GM19463 (cell line): Measurements from ENCODE around the gene STYK1.
"Not testable (repeated sequence)": the region's sequence is repeated elsewhere in the genome, so short reads cannot be mapped to it uniquely, and the experiment has no call there.

ENCODE experiments used
- ATAC-seq: cut with Tn5 transposase; IDR thresholded peaks from one replicate; pipeline ENCODE4 v1.9.1; 2021; ENCODE audit warnings: mild to moderate bottlenecking, moderate library complexity; ENCODE audit not compliant: unreplicated experiment

STYK1 gene

GRCh38 chr12:10690906-10691305 is 17.1 kb upstream of the STYK1 start:
- no peak for ATAC-seq

DNA sequence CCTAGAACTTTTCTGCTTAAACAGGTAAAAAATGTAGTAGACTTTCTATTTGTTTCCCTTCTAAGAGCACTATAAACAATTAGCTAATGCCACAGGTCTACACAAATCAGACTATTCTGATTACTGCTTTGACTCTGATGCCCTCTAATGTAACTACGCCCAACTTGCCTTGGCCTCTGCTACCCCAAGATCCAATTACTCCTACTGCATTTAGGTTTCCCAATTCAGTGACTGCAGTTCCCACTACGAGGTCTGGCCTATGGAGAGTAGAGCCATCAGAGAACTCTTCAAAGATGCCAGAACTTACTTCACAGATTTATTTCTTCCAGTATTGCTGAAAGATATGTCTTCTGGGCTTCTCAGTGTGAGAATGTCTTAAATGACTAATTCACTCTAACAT is 15.3 kb upstream of the STYK1 start:
- ATAC-seq, result no peak

DNA sequence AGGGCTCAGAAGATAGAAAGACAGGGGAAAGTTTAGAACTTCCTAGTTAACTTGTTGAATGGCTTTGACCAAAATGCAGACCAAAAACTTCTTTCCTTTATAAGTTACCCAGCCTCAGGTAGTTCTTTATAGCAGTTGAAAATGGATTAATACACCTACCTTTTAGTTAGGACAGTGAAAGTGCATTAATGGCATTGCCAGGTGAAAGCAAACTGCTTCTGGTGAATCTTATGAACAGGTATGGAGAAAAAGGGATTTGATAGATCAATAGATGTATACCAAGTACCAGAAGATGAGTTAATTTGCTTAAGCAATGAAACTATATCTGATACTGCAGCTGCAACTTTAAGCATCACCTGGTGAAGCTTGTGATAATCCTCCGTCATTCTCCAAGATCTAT is 14.2 kb upstream of the STYK1 start:
- no peak for ATAC-seq

GRCh38 chr12:10672231-10672868 is 1.5 kb downstream of the STYK1 start:
- ATAC-seq, result no peak

DNA sequence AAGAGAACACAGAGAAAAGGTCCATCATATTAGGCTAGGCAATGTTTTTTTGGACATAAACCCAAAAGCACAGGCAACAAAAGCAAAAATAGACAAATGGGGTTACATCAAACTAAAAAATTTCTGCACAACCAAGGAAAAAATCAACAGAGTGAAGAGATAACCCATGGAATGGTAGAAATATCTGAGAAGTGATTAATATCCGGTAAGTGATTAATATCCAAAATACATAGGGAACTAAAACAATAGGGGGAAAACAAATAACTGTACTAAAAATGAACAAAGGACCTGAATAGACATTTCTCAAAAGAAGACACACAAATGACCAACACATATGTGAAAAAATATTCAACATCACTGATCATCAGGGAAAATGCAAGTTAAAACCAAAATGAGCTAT is 4.3 kb downstream of the STYK1 start:
- no peak for ATAC-seq

DNA sequence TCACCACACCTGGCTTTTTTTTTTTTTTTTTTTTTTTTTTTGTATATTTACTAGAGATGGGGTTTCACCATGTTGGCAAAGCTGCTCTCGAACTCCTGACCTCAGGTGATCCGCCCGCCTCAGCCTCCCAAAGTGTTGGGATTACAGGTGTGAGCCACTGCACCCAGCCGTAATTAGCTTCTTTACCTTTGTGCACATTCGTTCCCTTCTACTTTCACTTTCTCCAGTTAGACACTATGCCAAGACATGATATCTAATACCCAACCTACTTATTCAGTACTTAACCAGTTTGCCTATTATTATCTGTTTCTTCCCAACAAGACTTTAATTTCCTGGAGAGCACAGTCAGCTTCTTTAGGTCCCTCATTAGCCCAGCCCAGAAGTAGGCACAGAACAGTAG is 5.3 kb downstream of the STYK1 start:
- ATAC-seq, result no peak

- ATAC-seq, result no peak
Measured at GRCh38 chr12:10667581-10667980, 6.3 kb downstream of the STYK1 start.

DNA sequence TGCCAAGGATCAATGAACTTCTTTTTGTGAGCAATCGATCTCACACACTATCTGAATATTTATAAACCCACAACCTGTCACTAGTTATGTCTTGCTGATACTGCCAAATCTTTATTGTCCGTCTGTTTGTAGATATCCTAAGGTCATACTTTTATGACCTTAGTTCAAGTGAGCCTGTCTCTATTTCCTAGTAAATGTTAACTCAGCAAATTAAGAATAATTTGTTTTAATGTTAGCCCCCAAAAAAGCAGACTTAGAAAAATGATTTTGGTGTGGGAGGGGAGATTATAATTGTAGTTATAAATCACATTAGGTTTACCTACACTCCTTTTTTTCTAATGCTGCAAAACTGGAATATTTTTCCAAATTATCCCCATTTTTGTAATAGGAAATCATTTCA is 9.4 kb downstream of the STYK1 start:
- no peak for ATAC-seq

DNA sequence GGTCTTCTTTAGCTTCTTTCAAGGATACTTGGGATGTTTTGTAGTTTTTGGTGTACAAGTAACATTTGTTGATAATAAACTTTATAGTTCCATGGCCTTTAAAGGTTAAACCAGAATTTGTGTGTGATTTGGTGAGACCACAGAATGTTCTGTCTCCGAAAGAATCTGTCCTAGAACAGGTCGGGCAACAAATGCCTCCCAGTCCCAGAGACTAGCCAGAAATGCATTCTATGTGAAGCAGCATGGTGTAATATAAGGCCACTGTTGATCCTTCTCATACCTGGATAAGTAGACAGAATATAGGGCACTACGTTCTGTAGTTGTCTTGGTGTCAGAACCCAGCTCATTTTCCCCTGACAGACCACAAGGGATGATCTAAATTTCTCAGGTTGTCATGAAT is 10.0 kb downstream of the STYK1 start:
- ATAC-seq, result no peak

GRCh38 chr12:10661338-10661737 is 12.5 kb downstream of the STYK1 start:
- ATAC-seq, result no peak

DNA sequence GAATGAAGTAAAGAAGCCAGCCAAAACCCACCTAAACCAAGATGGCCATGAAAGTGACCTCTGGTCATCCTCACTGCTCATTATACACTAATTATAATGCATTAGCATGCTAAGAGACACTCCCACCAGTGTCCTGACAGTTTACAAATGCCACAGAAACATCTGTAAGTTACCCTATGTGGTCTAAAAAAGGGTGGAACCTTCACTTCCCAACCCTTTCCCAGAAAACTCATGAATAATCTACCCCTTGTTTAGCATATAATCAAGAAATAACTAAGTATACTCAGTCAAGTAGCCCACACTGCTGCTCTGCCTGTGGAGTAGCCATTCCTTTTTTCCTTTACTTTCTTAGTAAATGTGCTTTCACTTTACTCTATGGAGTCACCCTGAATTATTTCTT is 19.8 kb downstream of the STYK1 start:
- ATAC-seq, result no peak

- ATAC-seq, result no peak
Measured at GRCh38 chr12:10652192-10652591, 21.7 kb downstream of the STYK1 start.

DNA sequence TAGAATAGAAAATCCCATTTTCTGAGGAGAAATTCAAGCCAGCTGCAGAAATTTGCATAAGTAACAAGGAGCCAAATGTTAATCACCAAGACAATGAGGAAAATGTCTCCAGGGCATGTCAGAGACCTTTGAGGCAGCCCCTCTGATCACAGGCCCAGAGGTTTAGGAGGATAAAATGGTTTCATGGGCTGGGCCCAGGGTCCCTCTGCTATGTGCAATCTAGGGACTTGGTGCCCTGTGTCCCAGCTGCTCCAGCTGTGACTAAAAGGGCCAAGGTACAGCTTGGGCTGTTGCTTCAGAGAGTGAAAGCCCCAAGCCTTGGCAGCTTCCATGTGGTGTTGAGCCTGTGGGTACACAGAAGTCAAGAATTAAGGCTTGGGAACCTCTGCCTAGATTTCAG is 27.3 kb downstream of the STYK1 start:
- not testable (repeated sequence) for ATAC-seq

GRCh38 chr12:10645910-10646309 is 27.9 kb downstream of the STYK1 start:
- no peak for ATAC-seq

GRCh38 chr12:10641735-10642500 is 31.9 kb downstream of the STYK1 start:
- ATAC-seq, result no peak

DNA sequence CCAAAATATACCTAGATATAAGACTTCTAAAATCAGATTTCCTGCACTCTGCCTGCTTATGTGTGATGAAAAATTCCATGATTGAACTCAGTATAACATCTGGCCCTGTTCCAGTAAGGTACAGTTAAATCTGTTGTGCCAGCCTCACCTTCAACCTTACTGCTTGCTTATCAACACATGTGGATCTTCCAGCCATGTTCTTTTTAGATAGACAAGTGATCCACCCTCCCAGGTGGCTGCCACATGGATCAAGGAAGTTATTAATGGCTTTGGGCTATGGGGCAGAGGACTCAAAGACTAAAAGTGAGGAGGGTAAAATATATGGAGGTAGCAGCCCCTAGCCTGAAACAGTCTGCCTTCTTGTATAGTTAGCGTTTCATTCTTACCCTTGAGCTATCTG is 35.1 kb downstream of the STYK1 start:
- no peak for ATAC-seq

- ATAC-seq, result no peak
Measured at GRCh38 chr12:10636611-10637010, 37.2 kb downstream of the STYK1 start.

- ATAC-seq, result no peak
Measured at GRCh38 chr12:10636124-10636523, 37.7 kb downstream of the STYK1 start.

DNA sequence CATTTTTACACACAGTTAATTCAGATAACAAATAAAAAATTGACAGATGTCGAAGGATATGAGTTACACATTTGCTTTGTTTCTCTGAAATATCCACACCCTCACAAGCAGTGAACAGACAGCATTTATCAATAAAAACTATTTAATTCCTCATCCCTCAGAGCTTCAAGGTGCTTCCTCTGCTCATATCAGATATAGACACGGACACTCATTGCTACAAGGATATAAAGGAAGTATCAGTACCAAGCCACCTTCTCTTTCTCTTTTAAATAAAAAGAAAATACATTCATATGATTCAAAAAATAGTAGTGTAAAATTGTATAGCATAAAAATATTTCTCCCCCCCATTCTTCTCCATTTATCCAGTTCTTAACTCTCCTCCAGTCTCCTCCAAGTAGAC is 38.5 kb downstream of the STYK1 start:
- ATAC-seq, result no peak

- no peak for ATAC-seq
Measured at GRCh38 chr12:10634427-10634826, 39.4 kb downstream of the STYK1 start.

DNA sequence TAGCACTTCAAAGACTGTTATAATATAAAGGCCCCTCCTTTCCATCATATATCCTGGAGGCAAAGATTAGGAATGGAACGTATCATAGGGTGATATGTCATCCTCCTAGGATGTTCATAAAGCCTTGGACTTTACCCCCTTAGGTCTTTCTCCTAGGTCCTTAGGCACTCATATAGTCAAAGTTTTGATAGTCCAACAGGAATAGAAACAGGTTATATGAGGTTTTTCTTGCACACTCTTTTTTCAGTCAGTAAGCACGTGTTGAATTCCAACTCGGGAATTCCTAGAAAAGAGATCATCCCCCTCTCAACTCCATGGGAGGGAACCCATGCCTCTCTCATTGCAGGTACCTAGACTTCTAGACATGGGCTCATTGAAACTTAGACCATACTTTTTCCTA is 40.3 kb downstream of the STYK1 start:
- no peak for ATAC-seq

DNA sequence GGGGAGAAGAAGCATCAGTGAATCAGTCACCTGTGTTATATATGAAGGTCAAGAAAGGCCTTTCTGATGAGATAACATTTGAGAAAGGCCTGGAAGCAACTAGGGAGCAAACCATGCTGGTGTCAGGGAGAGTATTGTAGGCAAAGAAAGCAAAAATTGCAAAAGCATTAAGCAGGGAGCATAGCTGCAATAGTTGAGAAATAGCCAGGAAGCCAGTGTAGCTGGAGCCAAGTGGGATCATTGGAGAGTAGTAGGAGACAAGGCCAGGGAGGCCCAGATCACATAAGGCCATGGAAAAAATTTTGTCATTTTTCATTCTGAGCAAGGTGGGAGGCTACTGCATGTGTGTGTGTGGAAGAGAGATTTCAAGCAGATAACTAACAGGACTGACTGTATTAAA is 41.6 kb downstream of the STYK1 start:
- no peak for ATAC-seq

- ATAC-seq, result no peak
Measured at GRCh38 chr12:10624605-10625004, 49.2 kb downstream of the STYK1 start.
